GM12874 (cell line): ENCODE results near the gene RAB27A.

Experiments used
- TF ChIP-seq, protein P1 (sequence below): IDR thresholded peaks from 2 replicates; pipeline ENCODE4 v1.5.1; 2011; ENCODE audit warnings: low read depth, mild to moderate bottlenecking, control low read depth, low read length, moderate library complexity; ENCODE audit not compliant: insufficient read depth

The RAB27A gene

DNA sequence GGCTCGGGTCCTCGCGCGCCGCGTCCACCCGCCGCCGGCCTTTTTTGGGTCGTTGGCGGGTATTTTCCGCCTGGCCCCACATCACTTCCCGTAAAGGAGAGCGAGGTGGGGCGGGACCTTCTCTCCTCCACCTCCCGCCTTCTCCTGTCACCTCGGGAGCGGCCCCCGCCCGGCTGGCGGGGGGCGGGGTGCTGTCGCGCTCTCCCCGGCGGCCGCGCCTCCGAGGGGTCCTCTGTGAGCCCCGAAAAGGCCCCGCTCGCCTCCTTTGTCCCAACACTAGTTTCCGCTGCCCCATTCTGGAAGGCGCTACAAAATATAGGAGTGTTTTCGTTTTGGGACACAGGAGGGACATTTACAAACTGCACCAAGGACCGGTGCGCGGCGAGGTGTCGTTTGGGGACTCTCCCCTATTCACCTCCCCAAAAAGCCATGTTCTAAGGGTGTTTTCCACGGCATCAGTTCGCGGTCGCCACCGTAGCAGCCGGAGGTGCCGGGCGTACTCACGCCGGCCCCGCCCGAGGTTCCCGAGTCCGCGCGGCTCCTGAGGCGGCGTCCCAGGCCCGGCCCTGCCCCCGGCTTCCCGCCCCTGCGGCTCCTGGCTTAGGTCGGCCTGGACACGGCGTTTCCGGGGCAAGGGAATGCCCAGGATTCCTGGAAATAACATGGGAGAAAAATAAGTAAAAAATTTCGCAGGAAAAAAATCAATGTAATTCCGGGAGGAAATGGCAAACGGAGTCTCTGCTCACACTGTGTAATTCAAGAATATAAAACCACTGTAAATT is at the start of gene RAB27A:
RAB27A (minus strand) TSS at position 68 of the 782 bp plus-strand sequence. CDS start 54,879 bp downstream, outside the sequence.
- TF ChIP-seq, protein P1, sequence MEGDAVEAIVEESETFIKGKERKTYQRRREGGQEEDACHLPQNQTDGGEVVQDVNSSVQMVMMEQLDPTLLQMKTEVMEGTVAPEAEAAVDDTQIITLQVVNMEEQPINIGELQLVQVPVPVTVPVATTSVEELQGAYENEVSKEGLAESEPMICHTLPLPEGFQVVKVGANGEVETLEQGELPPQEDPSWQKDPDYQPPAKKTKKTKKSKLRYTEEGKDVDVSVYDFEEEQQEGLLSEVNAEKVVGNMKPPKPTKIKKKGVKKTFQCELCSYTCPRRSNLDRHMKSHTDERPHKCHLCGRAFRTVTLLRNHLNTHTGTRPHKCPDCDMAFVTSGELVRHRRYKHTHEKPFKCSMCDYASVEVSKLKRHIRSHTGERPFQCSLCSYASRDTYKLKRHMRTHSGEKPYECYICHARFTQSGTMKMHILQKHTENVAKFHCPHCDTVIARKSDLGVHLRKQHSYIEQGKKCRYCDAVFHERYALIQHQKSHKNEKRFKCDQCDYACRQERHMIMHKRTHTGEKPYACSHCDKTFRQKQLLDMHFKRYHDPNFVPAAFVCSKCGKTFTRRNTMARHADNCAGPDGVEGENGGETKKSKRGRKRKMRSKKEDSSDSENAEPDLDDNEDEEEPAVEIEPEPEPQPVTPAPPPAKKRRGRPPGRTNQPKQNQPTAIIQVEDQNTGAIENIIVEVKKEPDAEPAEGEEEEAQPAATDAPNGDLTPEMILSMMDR: no peak

DNA sequence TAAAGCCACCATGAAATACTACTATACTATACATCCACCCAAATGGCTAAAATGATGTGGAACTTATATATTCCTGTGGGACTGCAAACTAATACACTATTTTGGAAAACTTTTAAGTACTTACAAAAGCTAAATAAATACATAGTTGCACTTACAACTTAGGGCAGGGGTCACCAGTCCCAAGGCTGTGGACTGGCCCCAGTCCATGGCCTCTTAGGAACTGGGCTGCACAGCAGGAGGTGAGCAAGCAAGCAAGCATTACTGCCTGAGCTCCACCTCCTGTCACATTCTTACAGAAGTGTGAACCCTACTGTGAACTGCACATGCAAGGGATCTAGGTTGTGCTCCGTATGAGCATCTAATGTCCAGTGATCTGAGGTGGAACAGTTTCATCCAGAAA is 47.5 kb upstream of the RAB27A start:
- TF ChIP-seq, protein P1: no peak

DNA sequence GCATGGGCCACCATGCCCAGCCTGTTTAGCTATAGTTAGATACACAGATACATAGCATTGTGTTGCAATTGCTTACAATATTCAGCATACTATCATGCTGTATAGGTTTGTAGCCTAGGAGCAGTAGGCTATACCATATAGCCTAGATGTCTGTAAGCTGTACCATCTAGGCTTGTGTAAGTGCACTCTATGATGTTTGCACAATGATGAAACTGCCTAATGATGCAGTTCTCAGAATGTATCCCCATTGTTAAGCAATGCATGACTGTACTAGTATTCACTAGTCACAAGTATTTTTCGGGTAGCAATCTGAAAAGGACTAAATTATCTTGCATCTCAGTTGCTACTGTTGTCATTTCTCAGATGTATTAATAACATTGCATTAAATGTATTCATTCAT is 45.4 kb upstream of the RAB27A start:
- TF ChIP-seq, protein P1: no peak

DNA sequence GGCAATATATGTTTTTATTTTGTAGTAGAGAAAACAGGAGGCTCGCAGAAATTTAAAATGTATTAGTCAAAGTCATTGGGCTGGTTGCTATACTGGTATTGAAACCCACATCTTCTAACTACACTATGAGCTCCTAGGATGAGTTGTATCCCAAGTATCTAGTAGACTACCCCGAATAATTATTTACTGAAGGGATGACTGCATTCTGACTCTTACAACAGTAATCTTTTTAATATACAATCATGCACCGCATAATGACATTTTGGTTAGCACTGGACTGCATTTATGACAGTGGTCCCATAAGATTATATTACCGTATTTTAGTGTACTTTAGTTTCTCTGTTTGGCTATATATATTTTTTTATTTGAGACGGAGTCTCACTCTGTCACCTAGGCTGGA is 44.8 kb upstream of the RAB27A start:
- TF ChIP-seq, protein P1: no peak

DNA sequence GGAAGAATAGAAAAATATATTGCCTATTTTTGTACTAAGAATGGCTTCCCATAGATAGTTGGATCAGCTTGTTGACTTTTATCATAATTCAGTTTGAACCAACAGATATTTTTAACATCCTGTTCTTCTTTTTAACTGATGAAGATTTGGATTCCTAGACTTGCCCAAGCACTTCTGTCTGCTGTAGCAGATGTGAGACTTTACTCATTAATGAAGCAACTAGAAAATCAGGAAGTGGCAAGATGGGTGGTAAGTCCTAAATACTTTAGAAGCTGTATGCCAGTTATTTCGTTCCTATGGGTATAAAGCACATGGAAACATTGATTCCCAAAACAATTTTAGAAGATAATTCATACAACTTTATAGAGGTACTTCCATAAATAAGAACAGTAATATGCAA is 37.8 kb upstream of the RAB27A start:
- TF ChIP-seq, protein P1: no peak

DNA sequence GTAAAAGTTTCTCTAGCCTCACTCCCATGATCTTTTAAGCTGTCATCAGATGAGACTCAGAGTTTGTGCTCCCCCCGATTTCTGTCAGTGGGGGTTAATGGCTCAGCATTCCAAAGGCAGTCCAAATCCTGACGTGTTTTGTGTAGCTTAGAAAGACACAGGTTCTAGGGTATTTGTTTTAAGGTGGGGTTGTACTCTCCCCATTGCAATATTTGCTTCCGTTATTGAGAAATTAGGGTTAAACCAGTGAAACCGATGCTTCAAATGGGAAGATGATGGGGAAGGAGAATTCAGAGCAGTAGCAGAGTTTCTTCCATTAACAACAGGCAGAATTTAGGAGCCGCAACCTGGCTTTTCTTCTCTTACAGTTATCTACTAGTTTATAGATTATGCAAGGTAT is 32.9 kb upstream of the RAB27A start:
- TF ChIP-seq, protein P1: no peak

DNA sequence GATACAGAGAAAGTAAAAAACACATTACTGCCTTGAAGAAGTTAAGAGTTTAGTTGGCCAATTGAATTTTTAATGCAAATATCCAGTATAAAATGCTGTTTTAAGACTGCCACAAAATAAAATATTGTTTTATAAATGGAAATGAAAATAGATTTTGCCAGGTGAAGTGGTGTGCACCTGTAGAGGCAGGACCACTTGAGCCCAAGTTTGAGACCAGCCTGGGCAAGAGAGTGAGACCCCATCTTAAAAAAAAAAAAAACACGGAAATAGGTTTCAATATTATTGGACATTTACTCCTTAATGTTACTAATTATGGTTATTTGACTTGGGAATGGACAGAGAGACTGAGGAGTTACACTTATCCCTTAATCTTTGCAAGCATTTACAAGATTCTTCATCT is 31.4 kb upstream of the RAB27A start:
- TF ChIP-seq, protein P1: no peak
